Stimulated activated naive CD8-positive, alpha-beta T cell treated with anti-CD3 and anti-CD28 coated beads, Interleukin-15, Interleukin-2, amounts not matched to agents 100 ng/mL and 50 ng/mL, for 24 hours (primary cell): ENCODE results near the gene RPL38.

Source experiments
- H3K27ac Mint-ChIP-seq: one replicate; pipeline ENCODE4 v1.8.0; 2021; ENCODE audit warnings: mild to moderate bottlenecking, mixed read lengths
- H3K27me3 Mint-ChIP-seq: one replicate; pipeline ENCODE4 v1.8.0; 2021; ENCODE audit warnings: mixed read lengths
- H3K36me3 Mint-ChIP-seq: one replicate; pipeline ENCODE4 v1.8.0; 2021; ENCODE audit warnings: low read depth, mixed read lengths
- H3K4me1 Mint-ChIP-seq: one replicate; pipeline ENCODE4 v1.8.0; 2021; ENCODE audit warnings: low read depth, mixed read lengths
- H3K4me3 Mint-ChIP-seq: one replicate; pipeline ENCODE4 v1.8.0; 2021; ENCODE audit warnings: mild to moderate bottlenecking, mixed read lengths
- H3K9me3 Mint-ChIP-seq: one replicate; pipeline ENCODE4 v1.8.0; 2021; ENCODE audit warnings: mixed read lengths

Gene RPL38

DNA sequence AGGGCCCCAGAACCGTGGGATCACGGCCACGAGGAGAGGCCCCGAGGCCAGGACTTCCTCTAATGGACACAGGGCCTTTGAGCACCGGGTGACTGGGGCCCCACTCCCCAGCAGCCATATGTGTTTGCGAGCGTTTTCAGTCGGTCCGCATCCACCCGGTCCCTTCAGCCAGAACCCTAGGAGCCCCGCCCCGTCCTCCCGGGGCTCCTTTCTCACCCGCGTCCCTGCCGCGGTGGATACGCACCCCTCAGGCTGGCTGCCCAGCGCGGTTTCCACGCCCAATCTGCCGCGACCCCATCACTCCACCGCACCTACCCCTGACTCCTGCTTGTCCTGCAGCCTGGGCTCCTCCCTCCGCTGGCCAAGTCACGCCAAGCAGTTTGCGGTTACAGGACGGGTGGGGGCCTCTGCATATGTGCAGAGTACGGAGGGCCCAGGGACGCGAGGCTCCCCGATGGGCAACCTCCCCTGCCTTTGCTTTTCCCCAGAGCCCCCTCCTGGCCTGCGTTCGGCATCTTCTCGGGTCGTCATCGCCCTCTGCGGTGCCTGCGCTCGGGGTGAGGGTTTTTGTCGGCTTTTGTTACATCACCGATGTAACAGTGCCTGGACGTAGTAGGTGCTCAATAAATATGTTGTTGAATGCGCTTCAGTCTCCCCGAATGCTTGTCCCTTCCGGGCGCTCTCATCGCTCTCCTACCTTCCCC is 8.9 kb downstream of the RPL38 start:
- Mint-ChIP-seq H3K36me3 (peaks cover 36% of the 10 kb centered on the region), H3K27me3 (no peaks in the 10 kb centered on the region), H3K9me3 (no peaks in the 10 kb centered on the region), H3K4me3 (peak overlapping the region; percentile 78), H3K4me1 (peaks cover 75% of the 10 kb centered on the region), H3K27ac (peak overlapping the region; percentile 65)

GRCh38 chr17:74212913-74213791 is 9.7 kb downstream of the RPL38 start, which contains the start of gene TTYH2:
Gene TTYH2 (plus strand): TSS chr17:74213571. CDS start chr17:74213588, 17 bp downstream.
- H3K4me1 Mint-ChIP-seq, result peaks cover 69% of the 10 kb centered on the region
- H3K9me3 Mint-ChIP-seq, result no peaks in the 10 kb centered on the region
- H3K4me3 Mint-ChIP-seq, result peak within 1 kb of the TSS; percentile 78
- peaks cover 28% of the 10 kb centered on the region for H3K36me3 Mint-ChIP-seq
- peak within 1 kb of the TSS; percentile 55 for H3K27ac Mint-ChIP-seq
- no peaks in the 10 kb centered on the region for H3K27me3 Mint-ChIP-seq

- H3K27ac Mint-ChIP-seq, result no peak overlapping the region
- H3K27me3 Mint-ChIP-seq, result no peaks in the 10 kb centered on the region
- no peaks in the 10 kb centered on the region for H3K9me3 Mint-ChIP-seq
- H3K36me3 Mint-ChIP-seq, result peaks cover 24% of the 10 kb centered on the region
- peaks cover 62% of the 10 kb centered on the region for H3K4me1 Mint-ChIP-seq
- peak overlapping the region; percentile 78 for H3K4me3 Mint-ChIP-seq
These were observed 10.4 kb downstream of the RPL38 start for GRCh38 chr17:74213861-74214391.

DNA sequence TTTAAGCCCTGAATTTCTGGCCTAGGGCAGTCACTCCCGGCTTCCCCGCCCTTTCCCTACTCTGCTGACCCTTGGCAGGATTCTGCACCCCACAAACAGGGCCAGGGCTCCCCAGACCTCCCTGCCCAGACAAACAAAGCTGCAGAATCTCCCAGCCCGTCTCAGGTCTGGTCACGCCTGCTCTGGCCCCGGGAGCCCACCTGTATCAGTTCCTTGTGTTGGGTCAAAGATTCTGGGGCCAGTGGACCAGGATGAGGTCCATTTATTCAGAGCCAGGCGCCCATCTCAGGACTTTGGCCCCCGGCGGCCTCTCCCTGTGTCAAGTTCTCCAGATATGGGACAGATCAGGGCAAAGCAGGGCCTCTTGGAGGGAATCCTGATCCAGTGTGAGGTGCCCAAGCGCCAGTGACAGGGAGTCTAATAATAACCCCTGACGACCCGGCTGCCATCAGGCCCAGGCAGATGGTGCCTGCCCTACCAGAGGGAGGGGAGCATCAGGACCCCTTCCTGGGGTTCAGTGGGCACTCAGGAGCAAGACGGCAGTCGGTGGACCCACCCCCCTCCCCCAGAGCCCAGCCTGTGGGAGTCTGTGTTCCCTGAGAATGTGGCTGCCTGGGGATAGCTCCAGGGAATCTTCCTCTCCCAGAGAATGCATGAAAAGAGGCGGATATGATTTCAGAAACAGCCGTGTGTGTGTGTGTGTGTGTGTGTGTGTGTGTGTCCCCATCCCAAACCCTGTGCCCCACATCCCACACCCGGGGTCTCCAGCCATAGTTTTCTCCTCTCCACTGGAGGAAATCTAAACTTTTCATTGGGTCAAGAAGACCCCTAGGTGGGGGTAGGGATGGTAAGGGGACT is 11.2 kb downstream of the RPL38 start:
- no peaks in the 10 kb centered on the region for H3K9me3 Mint-ChIP-seq
- no peak overlapping the region for H3K27ac Mint-ChIP-seq
- peaks cover 16% of the 10 kb centered on the region for H3K36me3 Mint-ChIP-seq
- no peaks in the 10 kb centered on the region for H3K27me3 Mint-ChIP-seq
- H3K4me1 Mint-ChIP-seq, result peaks cover 54% of the 10 kb centered on the region
- peak overlapping the region; percentile 78 for H3K4me3 Mint-ChIP-seq

- no peak overlapping the region for H3K27ac Mint-ChIP-seq
- H3K9me3 Mint-ChIP-seq, result no peaks in the 10 kb centered on the region
- peak overlapping the region; percentile 78 for H3K4me3 Mint-ChIP-seq
- H3K36me3 Mint-ChIP-seq, result peaks cover 10% of the 10 kb centered on the region
- peaks cover 47% of the 10 kb centered on the region for H3K4me1 Mint-ChIP-seq
- no peaks in the 10 kb centered on the region for H3K27me3 Mint-ChIP-seq
These were observed 11.9 kb downstream of the RPL38 start for GRCh38 chr17:74215342-74215727.

GRCh38 chr17:74216505-74216904 is 13.0 kb downstream of the RPL38 start:
- Mint-ChIP-seq H3K36me3 (peaks cover 5% of the 10 kb centered on the region), H3K27ac (no peak overlapping the region), H3K27me3 (no peaks in the 10 kb centered on the region), H3K4me3 (no peak overlapping the region), H3K9me3 (no peaks in the 10 kb centered on the region), H3K4me1 (peaks cover 37% of the 10 kb centered on the region)

DNA sequence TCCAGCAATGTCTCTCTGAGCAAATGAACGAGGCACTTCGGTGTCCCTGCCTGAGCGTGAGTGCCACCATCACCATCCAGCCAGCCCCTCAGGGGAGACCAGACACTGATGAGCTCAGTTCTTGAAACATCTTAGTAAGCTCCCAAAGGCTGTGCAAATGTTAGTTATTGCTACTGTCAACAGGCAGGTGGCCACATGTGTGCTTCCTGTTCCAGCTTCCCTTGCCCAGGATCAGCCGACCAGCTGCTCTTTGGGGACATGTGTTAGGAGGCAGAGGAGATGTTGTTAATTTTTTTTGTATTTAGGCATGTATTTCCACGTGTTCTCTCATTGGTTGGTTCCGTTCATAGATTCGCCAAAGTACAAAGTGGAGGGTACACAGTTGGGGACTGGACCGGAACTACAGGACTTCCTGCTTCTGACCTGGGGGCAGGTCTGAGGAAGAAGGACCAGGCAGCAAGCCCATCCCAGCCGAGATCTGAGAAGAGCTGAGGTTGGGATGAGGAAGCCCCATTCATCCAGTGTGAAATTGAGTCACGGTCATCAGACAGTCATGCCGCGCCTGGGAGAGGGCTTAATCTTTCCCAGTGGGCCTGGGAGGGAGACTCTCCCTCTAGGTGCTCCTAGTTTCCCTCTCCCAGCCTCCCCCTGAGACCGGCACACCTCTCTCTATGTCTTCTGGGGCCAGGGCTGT is 13.7 kb downstream of the RPL38 start:
- no peak overlapping the region for H3K27ac Mint-ChIP-seq
- peaks cover 31% of the 10 kb centered on the region for H3K4me1 Mint-ChIP-seq
- no peaks in the 10 kb centered on the region for H3K27me3 Mint-ChIP-seq
- no peaks in the 10 kb centered on the region for H3K36me3 Mint-ChIP-seq
- no peaks in the 10 kb centered on the region for H3K9me3 Mint-ChIP-seq
- no peak overlapping the region for H3K4me3 Mint-ChIP-seq

GRCh38 chr17:74217888-74218287 is 14.4 kb downstream of the RPL38 start:
- Mint-ChIP-seq H3K4me1 (peaks cover 24% of the 10 kb centered on the region), H3K27ac (no peak overlapping the region), H3K4me3 (no peak overlapping the region), H3K27me3 (no peaks in the 10 kb centered on the region), H3K9me3 (no peaks in the 10 kb centered on the region), H3K36me3 (no peaks in the 10 kb centered on the region)

DNA sequence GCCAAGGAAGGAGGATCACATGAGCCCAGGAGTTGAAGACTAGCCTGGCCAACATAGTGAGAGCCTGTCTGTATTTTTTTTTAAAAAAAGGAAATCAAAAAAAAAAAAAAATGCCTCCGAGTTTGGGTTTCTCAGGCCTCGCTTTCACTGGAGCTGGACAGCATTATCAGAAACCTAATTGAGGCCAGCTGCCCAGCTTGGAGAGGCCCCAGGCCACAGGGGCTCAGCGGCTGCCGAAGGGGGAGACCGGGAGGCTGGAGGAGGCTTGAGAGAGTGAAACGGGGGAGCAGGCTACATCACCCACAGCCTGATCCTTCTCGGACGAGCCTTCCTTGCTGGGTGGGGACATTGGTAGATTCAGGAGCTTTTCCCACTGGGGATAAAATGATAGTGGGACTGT is 15.0 kb downstream of the RPL38 start:
- Mint-ChIP-seq H3K9me3 (no peaks in the 10 kb centered on the region), H3K36me3 (no peaks in the 10 kb centered on the region), H3K4me3 (no peak overlapping the region), H3K27ac (no peak overlapping the region), H3K4me1 (peaks cover 20% of the 10 kb centered on the region), H3K27me3 (no peaks in the 10 kb centered on the region)

DNA sequence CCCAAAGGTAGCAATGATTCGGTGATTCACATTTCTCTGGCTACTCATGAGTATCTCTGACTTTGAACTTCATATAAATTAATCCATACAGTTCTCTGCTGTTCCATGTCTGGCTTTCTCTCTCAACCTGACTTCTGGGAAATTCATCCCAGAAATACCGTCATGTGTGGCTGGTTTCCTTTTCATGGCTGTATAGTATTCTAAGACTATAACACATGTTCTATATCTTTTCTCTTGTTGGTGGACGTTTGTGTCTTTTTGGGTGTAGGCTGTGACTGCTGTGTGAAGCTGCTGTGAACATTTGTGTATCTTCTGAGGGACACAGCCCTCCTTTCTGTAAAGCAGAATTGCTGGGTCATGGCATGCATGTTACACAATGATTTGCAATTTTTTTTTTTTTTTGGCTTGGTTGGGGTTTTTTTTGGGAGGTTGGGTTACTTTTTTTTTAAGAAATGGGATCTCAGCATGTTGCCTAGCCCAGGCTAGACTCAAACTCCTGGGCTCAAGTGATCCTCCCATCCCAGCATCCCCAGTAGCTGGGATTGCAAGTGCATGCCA is 16.2 kb downstream of the RPL38 start:
- H3K4me1 Mint-ChIP-seq, result peaks cover 12% of the 10 kb centered on the region
- H3K27ac Mint-ChIP-seq, result no peak overlapping the region
- no peaks in the 10 kb centered on the region for H3K27me3 Mint-ChIP-seq
- H3K9me3 Mint-ChIP-seq, result no peaks in the 10 kb centered on the region
- no peak overlapping the region for H3K4me3 Mint-ChIP-seq
- peaks cover 5% of the 10 kb centered on the region for H3K36me3 Mint-ChIP-seq

DNA sequence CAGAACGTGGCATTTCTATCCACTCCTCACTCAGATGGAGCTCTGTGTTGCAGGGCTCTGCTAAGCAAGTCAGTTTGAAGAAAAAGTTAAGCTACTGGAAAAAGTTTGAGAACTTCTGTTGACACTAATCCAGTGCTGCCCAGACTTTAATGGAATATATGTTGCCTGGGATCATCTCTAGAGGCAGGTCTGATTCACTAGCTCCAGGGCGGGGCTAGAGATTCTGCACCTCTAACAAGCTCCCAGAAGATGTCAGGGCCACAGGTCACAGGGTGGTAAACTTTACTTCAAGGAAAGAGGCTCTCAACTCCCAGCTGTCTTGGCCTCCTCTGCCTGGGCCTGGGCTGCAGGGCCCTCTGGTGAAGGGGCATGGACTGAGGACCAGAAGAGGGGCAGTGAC is 16.7 kb downstream of the RPL38 start:
- peaks cover 11% of the 10 kb centered on the region for H3K4me1 Mint-ChIP-seq
- H3K36me3 Mint-ChIP-seq, result peaks cover 5% of the 10 kb centered on the region
- H3K27me3 Mint-ChIP-seq, result no peaks in the 10 kb centered on the region
- H3K9me3 Mint-ChIP-seq, result no peaks in the 10 kb centered on the region
- no peak overlapping the region for H3K4me3 Mint-ChIP-seq
- no peak overlapping the region for H3K27ac Mint-ChIP-seq

DNA sequence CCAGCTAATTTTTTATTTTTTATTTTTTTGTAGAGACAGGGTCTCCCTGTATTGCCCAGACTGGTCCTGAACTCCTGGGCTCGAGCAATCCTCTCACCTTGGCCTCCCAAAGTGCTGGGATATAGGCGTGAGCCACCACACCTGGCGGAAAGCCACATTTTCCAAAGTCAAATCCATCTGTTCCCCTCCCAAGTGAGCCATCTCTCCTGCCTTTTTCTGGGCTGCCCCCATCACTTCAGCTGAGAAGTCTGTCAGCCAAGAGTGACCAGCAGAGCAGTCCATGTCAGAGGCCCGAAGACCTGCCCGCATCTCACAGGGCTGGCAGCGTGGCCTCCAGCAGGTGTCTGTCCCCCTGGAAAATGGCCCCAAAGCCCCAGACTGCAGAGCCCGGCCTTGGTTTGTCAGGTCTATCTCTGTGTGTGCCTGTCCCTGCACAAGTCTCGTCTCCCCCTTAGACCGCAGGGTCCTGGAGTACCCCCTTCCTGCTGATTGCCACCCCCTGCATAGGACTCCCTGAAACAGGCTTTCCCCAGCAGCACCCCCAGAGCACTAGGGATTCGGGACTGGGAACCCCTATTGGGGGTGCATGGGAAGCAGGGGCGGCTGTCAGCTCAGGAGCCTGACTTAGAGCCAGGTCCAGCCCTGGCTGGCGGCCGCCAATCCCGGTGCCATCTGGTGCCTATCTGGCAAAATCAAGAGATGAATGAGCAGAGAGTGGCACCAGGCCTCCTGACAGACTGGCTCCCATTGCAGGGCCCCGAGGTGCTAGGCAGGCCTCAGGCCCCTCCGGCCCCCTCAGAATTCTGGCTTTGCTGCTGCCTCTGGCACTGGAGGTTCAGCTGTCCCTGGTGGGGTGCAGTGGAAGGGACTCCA is 17.7 kb downstream of the RPL38 start:
- no peaks in the 10 kb centered on the region for H3K9me3 Mint-ChIP-seq
- H3K36me3 Mint-ChIP-seq, result peaks cover 9% of the 10 kb centered on the region
- no peaks in the 10 kb centered on the region for H3K27me3 Mint-ChIP-seq
- H3K4me1 Mint-ChIP-seq, result peaks cover 1% of the 10 kb centered on the region
- no peak overlapping the region for H3K27ac Mint-ChIP-seq
- H3K4me3 Mint-ChIP-seq, result no peak overlapping the region

GRCh38 chr17:74222399-74222798 is 18.9 kb downstream of the RPL38 start:
- Mint-ChIP-seq H3K4me1 (no peaks in the 10 kb centered on the region), H3K36me3 (peaks cover 11% of the 10 kb centered on the region)

More at GRCh38 chr17:74222399-74222798, 18.9 kb downstream of the RPL38 start:
- no peak overlapping the region for H3K4me3 Mint-ChIP-seq
- H3K9me3 Mint-ChIP-seq, result no peaks in the 10 kb centered on the region
- no peak overlapping the region for H3K27ac Mint-ChIP-seq
- H3K27me3 Mint-ChIP-seq, result no peaks in the 10 kb centered on the region
